Nephron (organoid): ENCODE results near the gene IRAK2.

Experiments used
- H3K27ac Mint-ChIP-seq, 3 experiments: 2 replicates each; pipeline ENCODE4 v1.8.0; 2020; ENCODE audit warnings: mixed read lengths in 3 of 3, mild to moderate bottlenecking in 2 of 3, moderate library complexity in 1 of 3
- H3K27me3 Mint-ChIP-seq: 2 replicates; pipeline ENCODE4 v1.8.0; 2021; ENCODE audit warnings: low read depth, mild to moderate bottlenecking, moderate library complexity, mixed read lengths
- H3K36me3 Mint-ChIP-seq: 2 replicates; pipeline ENCODE4 v1.8.0; 2020; ENCODE audit warnings: low read depth, mixed read lengths
- H3K4me1 Mint-ChIP-seq: 2 replicates; pipeline ENCODE4 v1.8.0; 2020; ENCODE audit warnings: mixed read lengths
- H3K4me3 Mint-ChIP-seq, 3 experiments: 2 replicates each; pipeline ENCODE4 v1.8.0; 2020; ENCODE audit warnings: mild to moderate bottlenecking in 3 of 3, mixed read lengths in 3 of 3, moderate library complexity in 2 of 3
- H3K9me3 Mint-ChIP-seq: 2 replicates; pipeline ENCODE4 v1.8.0; 2020; ENCODE audit warnings: mixed read lengths
- TF ChIP-seq, protein P1 (sequence below), 3 experiments: fragments of 200-600 bp; sonication (generic); IDR thresholded peaks; one replicate each; pipeline ENCODE4 v1.5.0; 2021; ENCODE audit warnings: antibody characterized with exemption in 3 of 3; ENCODE audit not compliant: unreplicated experiment in 3 of 3

IRAK2 gene

GRCh38 chr3:10279384-10280176 is 114.9 kb downstream of the IRAK2 start:
- Mint-ChIP-seq H3K4me3 (no peak overlapping the region), H3K9me3 (no peaks in the 10 kb centered on the region), H3K27me3 (no peaks in the 10 kb centered on the region), H3K4me1 (peaks cover 13% of the 10 kb centered on the region), H3K36me3 (peaks cover 48% of the 10 kb centered on the region), H3K27ac (no peak overlapping the region)
- TF ChIP-seq, protein P1, sequence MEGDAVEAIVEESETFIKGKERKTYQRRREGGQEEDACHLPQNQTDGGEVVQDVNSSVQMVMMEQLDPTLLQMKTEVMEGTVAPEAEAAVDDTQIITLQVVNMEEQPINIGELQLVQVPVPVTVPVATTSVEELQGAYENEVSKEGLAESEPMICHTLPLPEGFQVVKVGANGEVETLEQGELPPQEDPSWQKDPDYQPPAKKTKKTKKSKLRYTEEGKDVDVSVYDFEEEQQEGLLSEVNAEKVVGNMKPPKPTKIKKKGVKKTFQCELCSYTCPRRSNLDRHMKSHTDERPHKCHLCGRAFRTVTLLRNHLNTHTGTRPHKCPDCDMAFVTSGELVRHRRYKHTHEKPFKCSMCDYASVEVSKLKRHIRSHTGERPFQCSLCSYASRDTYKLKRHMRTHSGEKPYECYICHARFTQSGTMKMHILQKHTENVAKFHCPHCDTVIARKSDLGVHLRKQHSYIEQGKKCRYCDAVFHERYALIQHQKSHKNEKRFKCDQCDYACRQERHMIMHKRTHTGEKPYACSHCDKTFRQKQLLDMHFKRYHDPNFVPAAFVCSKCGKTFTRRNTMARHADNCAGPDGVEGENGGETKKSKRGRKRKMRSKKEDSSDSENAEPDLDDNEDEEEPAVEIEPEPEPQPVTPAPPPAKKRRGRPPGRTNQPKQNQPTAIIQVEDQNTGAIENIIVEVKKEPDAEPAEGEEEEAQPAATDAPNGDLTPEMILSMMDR (IDR thresholded peaks at IDR 0.05; ENCODE audit: unreplicated experiment in 3 of 3): no peak

DNA sequence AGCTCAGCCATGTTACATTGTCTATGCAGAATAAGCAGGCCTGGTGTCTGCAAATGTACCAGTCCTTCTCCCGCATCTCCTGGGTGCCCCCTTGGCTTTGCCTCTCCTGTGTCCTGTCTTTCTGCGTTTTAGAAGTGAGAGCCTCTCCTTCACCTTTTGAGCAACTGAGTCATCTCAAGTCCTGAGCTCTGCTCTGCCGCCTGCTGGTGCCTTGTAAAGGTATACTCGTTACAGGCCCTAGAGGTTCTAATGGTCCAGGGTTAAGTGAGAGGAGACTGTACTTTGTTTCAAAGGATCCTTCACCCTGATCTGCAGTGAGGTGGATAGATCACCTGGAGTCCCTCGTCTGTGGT is 115.4 kb downstream of the IRAK2 start:
- no peak overlapping the region for H3K27ac Mint-ChIP-seq
- H3K4me1 Mint-ChIP-seq: peaks cover 12% of the 10 kb centered on the region
- peaks cover 48% of the 10 kb centered on the region for H3K36me3 Mint-ChIP-seq
- no peak overlapping the region for H3K4me3 Mint-ChIP-seq
- TF ChIP-seq, protein P1 (IDR thresholded peaks at IDR 0.05; ENCODE audit: unreplicated experiment in 3 of 3): no peak
- H3K9me3 Mint-ChIP-seq: no peaks in the 10 kb centered on the region
- no peaks in the 10 kb centered on the region for H3K27me3 Mint-ChIP-seq

- H3K9me3 Mint-ChIP-seq: no peaks in the 10 kb centered on the region
- TF ChIP-seq, protein P1 (IDR thresholded peaks at IDR 0.05; ENCODE audit: unreplicated experiment in 3 of 3): no peak
- no peak overlapping the region for H3K4me3 Mint-ChIP-seq
- peaks cover 13% of the 10 kb centered on the region for H3K4me1 Mint-ChIP-seq
- peaks cover 48% of the 10 kb centered on the region for H3K36me3 Mint-ChIP-seq
- H3K27me3 Mint-ChIP-seq: no peaks in the 10 kb centered on the region
- H3K27ac Mint-ChIP-seq: no peak overlapping the region
These were observed 115.9 kb downstream of the IRAK2 start for GRCh38 chr3:10280571-10280970.

- Mint-ChIP-seq H3K27ac (peak overlapping the region in 2 of 3 experiments; percentile 33 to 60), H3K4me3 (no peak overlapping the region), H3K36me3 (peaks cover 45% of the 10 kb centered on the region), H3K4me1 (peaks cover 18% of the 10 kb centered on the region), H3K27me3 (no peaks in the 10 kb centered on the region), H3K9me3 (no peaks in the 10 kb centered on the region)
- TF ChIP-seq, protein P1 (IDR thresholded peaks at IDR 0.05; ENCODE audit: unreplicated experiment in 3 of 3): no peak
These were observed 117.2 kb downstream of the IRAK2 start for GRCh38 chr3:10281951-10282350.

GRCh38 chr3:10283638-10284037 is 118.9 kb downstream of the IRAK2 start:
- peaks cover 22% of the 10 kb centered on the region for H3K4me1 Mint-ChIP-seq
- H3K27ac Mint-ChIP-seq: peak overlapping the region in 2 of 3 experiments; percentile 82 to 90
- TF ChIP-seq, protein P1 (IDR thresholded peaks at IDR 0.05; ENCODE audit: unreplicated experiment in 3 of 3): no peak
- H3K4me3 Mint-ChIP-seq: peak overlapping the region in 1 of 3 experiments; percentile 11
- no peaks in the 10 kb centered on the region for H3K27me3 Mint-ChIP-seq
- H3K36me3 Mint-ChIP-seq: peaks cover 33% of the 10 kb centered on the region
- no peaks in the 10 kb centered on the region for H3K9me3 Mint-ChIP-seq

GRCh38 chr3:10284496-10284895 is 119.8 kb downstream of the IRAK2 start:
- no peaks in the 10 kb centered on the region for H3K9me3 Mint-ChIP-seq
- H3K27me3 Mint-ChIP-seq: no peaks in the 10 kb centered on the region
- H3K36me3 Mint-ChIP-seq: peaks cover 26% of the 10 kb centered on the region
- no peak overlapping the region for H3K4me3 Mint-ChIP-seq
- TF ChIP-seq, protein P1 (IDR thresholded peaks at IDR 0.05; ENCODE audit: unreplicated experiment in 3 of 3): no peak
- H3K27ac Mint-ChIP-seq: peak overlapping the region in 2 of 3 experiments; percentile 90 to 91
- H3K4me1 Mint-ChIP-seq: peaks cover 22% of the 10 kb centered on the region
